ENCODE data around the gene FXYD5.

Gene FXYD5

GRCh38 chr19:35160629-35161433, 6.3 kb downstream of the FXYD5 start:
- no peak for DNase-seq

GRCh38 chr19:35161434-35161743, 6.9 kb downstream of the FXYD5 start:
- no peak for DNase-seq

DNA sequence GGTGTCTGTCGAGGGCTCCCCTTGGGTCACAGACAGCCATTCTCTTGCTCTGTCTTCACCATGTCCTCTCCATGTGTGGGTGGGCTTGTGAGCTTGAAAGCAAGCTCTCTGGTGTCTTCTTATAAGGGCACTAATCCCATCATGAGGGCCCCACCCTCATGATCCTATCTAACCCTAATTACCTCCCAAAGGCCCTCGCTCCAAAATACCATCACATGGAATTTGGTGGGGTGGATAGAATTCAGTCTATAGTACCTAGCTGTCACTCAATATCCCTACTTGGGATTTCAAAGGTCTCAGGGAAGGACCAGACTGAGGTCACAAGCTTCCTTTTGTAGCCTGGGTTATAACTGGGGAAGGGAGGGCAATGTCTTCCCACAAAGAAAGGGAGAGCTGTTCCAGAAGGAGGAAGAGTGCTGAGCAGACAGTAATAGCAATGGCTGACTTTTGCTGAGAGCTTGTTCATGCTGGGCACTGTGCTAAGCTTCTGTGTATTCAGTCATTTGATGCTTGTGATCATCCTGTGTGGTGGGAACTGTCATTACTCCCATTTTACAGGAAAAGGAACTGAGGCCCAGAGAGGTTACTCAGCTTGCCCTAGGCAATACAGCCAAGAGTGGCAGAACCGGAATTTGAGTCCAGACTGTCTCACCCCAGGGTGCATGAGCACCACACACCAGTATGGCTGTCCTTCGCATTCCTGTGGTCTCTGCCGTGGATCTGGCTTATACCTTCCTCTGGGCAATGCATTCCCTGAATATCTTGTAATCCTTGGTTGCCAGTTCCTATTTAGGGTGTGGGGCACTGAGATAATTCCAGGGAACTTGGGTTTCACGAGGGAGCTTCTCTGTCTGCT, 8.2 kb downstream of the FXYD5 start:
- no peak for DNase-seq

DNA sequence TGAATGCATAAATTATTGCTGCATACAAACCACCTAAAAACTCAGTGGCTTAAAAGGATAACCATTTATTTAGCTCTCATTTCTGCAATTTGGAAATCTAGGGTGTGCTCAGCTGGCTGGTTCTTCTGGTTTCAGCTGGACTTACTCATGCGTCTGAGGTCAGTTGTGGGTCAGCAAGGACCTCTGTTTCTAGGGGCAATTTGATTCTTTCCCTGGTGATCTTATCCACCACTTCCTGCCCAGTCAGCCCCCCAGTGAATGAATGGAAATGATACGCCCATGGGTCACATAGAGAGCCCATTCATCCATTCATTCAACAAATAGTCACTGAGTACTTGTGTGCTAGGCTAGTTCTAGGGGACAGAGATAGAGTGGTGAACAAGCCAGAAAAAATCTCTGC, 9.9 kb downstream of the FXYD5 start:
- DNase-seq: no peak

- DNase-seq: no peak
Observed at GRCh38 chr19:35165200-35166058, 10.9 kb downstream of the FXYD5 start.

DNA sequence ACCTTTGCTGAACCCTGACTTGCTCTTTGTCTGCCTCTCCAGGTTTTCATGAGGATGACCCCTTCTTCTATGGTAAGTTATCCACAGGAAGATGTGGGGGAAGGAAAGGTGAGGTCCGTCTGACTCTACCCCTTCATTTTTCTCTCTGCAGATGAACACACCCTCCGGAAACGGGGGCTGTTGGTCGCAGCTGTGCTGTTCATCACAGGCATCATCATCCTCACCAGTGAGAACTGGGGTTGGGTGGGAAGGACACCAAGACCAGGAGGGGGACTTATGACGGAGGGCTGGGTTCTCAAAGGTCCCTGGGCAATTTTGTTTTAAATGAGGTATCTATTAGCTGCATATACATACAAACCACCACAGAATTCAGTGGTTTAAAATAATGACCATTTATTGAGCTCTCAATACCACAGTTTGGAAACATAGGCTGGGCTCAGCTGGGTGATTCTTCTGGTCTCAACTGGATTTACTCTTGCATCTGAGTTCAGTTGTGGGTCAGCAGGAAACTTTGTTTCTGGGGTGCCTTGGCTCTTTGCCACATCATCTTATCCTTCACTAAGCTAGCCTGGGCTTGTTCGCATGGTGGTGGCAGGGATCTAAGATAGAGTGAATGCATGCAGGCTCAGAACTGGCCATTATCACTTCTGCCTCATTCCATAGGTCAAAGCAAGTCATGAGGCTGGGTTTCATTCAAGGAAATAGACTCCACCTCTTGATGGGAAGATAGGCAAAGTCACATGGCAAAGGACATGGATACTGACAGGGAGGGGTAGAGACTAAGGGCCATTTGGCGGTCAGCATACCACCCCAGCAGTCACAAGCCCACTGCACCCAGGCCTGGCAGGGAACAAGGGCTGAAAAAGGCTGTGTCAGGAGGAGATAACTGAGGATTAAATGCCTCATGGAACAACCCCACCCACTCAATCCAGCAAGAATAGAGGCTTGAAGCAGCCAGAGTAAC, 11.8 kb downstream of the FXYD5 start:
- no peak for DNase-seq

GRCh38 chr19:35167251-35168119, 12.9 kb downstream of the FXYD5 start:
- no peak for DNase-seq

DNA sequence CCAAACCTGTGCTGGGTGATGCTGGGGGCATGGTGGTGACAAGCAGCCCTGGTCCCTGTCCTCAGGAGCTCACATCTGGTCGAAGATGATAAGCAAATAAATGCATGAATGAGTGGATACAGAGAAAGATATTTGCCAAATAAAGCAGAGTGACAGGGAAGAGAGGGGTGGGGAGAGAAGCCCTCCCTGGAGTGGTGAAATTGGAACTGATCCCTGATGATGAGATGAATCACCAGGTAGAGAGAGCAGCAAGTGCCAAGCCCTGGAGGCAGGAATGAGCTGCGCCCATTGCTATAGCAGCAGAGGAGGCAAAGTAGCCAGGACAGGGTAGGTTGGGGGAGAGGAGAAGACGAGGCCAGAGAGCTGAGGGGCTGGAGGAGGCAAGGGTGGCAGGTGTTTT, 13.7 kb downstream of the FXYD5 start:
- no peak for DNase-seq

DNA sequence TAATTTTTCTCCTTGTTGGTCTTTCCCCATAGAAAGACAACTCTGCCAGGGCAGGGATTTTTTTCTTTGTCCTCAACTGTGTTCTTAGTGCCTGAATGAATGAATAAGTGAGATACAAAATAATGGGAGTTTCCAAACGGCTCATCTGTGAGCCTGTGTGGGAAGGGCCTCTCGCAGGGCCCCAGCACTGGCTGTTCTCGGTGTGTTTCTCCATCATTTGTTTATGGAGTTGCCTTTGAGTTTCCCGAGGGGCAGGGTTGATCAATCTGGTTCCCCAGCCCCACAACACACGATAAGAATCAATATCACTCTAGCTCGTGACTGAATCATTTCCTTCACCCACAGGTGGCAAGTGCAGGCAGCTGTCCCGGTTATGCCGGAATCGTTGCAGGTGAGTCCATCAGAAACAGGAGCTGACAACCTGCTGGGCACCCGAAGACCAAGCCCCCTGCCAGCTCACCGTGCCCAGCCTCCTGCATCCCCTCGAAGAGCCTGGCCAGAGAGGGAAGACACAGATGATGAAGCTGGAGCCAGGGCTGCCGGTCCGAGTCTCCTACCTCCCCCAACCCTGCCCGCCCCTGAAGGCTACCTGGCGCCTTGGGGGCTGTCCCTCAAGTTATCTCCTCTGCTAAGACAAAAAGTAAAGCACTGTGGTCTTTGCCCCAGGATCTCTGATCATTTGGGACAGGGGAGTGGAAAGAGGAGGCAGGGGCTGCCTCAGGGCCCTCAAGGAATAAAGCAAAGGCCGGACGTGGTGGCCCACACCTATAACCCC, 14.9 kb downstream of the FXYD5 start:
- no peak for DNase-seq

DNA sequence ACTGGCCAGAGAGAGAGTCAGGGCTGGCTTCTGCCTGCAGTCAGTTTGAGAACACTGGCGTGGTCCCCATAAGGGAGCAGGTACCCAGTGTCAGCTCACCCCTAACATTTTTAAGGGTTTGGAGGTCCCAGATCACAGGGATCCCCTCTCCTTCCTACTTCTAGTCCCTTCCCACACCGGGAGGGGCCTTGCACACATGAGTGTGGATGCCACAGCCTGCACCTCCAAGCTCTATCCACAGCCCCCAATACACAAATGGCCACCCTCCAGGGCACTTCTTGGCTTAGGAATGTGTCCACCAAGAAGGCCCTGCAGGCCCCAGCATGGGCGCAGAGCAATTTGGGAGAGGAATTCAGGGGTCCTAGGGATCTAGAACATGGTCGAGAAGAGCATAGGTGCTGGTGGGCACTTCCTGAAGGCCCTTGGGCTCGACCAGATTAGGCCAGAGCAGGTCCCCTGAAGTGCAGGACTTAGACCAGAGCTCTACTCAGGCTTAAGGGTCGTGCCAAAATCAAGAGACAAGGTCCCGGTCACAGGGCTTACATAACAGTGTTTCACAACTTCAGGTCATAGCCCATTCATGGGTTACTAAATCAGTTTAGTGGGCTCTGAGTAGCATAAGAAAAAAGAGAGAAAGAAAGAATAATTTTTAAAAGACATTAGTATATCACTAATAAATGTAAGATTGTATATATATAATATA, 16.0 kb downstream of the FXYD5 start:
- no peak for DNase-seq

GRCh38 chr19:35171730-35172129, 17.2 kb downstream of the FXYD5 start:
- DNase-seq: no peak

DNA sequence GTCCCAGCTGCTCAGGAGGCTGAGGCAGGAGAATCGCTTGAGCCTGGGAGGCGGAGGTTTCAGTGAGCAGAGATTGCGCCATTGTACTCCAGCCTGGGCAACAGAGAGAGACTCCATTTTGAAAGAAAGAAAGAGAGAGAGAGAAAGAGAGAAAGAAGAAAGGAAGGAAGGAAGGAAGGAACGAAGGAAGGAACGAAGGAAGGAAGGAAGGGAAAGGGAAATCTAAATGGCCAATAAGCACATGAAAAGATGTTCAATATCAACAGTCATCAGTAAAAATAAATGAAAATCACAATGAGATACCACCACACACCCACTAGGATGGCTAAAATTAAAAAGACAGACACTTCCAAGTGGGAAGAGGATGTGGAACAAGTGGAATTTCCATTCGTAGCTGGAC, 19.7 kb downstream of the FXYD5 start:
- no peak for DNase-seq

- no peak for DNase-seq
Observed at GRCh38 chr19:35176181-35176570, 21.6 kb downstream of the FXYD5 start.

GRCh38 chr19:35177377-35178274, 23.1 kb downstream of the FXYD5 start:
- no peak for DNase-seq

GRCh38 chr19:35178701-35179100, 24.2 kb downstream of the FXYD5 start:
- DNase-seq: no peak

DNA sequence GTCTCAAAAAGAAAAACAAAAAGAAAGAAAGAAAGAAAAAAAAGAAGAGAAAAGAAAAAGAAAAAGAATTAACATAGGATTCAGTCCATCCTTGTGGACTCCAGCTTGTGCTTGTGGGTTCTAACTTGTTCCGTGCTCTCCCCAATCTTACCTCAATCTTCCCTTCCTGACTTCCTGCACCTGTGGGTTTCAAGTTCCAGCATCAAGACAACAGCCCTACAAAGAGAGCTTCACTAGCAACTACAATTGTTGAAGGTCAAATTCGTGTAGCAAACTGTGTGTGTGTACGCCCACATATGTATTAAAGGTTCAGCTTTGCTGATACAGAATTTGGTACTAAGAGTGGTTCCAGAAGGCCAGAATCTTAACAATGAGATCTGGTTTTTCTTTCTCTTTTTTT, 25.3 kb downstream of the FXYD5 start:
- no peak for DNase-seq

GRCh38 chr19:35181387-35181786, 26.9 kb downstream of the FXYD5 start:
- no peak for DNase-seq

GRCh38 chr19:35184267-35184666, 29.7 kb downstream of the FXYD5 start:
- no peak for DNase-seq

DNA sequence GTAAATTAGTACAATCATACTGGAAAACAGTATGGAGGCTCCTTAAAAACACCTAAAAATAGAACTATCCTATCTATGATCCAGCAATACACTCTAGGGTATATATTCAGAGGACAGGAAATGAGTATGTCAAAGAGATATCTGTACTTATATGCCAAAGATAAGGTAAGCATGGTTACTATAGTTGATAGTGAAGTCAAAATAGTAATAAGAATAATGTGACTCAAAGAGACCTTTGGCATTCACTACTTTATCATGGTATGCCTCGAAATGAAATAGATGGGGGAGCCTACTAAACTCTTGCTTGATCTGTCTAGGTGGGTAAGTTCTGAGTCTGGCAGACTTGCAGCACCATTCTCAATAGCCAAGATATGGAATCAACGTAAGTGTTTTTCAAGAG, 30.3 kb downstream of the FXYD5 start:
- no peak for DNase-seq

Measured in NCI-H2171 treated with DMSO at 0.1 percent for 48 hours (cell line).